HG02981 (cell line): Measurements from ENCODE around the gene TMIGD3.

Source experiments
- ATAC-seq: cut with Tn5 transposase; IDR thresholded peaks from one replicate; pipeline ENCODE4 v1.9.1; 2021; ENCODE audit warnings: mild to moderate bottlenecking, moderate library complexity; ENCODE audit not compliant: unreplicated experiment

TMIGD3 gene

GRCh38 chr1:111509997-111510375 is 6.6 kb upstream of the TMIGD3 start:
- no peak for ATAC-seq

DNA sequence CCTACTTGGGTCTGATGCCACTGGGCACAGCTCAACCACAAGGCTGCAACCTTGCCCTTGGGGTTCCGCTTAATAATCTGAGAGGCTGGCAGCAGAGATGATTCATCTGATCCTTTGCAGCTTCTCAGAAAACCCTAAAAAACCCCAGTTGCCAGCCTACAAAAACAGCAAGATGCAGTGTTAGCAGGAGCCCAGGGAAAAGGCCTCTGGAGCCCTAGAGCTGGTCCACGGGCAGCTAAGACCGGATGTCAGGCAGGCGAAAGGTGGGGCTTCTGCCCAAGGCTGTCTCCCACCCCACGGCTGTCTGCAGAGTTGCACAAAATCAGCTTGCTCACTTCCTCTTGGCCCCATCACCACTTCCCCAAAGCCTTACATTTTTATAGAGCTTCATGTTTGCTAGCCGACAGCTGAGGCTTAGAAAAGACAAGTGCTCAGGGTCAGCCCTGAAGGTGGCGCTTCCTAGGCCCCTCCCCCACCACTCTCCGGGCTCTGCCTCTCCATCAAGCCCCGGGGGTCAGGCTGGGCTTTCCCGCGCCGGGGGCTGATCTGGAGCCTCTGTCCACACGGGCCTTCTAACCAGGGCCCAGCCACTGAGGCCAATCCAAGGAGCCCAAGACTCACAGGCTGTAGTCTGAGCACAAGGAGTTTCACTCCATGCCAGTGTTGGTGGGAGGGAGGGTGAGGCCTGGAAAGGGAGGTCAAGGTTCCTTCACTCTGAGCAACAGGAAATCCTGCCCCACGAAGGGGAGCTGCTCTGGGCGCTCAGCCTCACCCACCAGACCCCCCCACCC is 4.2 kb upstream of the TMIGD3 start:
- peak; percentile 49 for ATAC-seq

GRCh38 chr1:111506561-111506960 is 3.1 kb upstream of the TMIGD3 start:
- ATAC-seq = no peak

DNA sequence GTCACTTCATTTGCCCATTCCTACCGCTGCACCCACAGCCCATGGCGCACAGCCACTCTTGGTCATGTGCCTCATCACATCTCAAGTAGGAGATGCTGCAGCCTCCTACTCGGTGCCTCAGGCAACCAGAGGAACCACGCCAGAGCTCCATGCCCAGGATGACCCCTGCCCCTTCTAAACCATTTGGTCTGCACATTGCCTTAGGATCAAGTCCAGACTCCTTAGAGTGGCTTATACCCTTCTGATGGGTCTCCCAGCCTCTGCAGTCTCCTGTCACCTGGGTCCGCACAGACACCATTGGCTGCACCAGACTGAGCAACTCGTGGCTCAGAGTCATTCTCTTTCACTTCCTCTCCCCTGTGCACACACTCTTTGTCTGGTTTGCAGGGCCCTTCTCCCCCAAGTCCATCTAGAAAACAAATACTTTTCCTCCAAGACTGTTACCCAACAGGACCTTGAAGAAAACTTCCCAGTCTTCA is 2.2 kb upstream of the TMIGD3 start:
- ATAC-seq = peak; percentile 46

- no peak for ATAC-seq
These were observed 664 bp upstream of the TMIGD3 start for GRCh38 chr1:111504097-111504496.

DNA sequence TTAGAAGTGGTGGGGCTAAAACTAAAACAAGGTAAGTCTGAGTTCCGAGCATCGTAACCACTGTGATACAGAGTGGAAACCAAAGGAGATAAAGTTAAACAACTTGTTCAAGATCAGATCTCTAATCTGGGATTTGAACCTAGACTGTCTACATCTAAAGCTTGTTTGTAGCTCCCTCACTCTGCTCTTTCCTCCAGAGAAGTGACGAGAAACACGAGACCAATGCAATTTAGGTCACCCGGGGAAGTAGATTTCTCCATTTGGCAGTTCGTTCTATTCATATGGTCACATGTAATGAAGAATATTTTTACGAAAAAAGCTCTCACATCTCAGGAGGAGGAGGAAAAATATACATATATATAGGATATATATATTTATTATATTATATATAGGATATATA is 1.8 kb downstream of the TMIGD3 start:
- ATAC-seq = no peak

- ATAC-seq = no peak
These were observed 4.2 kb downstream of the TMIGD3 start for GRCh38 chr1:111499026-111499785.

DNA sequence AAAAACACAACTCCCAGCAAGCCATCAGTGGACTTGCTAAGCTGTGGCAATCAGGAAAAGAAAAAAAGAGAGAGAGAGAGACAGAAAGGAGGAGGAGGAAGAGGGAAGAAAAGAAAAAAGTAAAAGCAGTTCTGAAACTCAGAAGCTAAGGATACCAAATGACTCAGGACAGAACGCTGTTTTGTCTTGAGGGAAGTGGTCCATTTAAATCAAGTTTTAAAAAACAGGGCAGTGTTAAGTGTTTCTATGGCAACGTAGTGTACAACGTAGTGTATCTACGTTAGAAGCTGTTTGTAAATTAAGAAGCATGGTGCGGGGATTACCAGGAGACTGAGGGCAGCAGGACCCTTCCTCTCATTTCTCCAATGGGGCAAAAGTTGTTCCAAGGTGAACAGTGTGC is 5.8 kb downstream of the TMIGD3 start:
- no peak for ATAC-seq

DNA sequence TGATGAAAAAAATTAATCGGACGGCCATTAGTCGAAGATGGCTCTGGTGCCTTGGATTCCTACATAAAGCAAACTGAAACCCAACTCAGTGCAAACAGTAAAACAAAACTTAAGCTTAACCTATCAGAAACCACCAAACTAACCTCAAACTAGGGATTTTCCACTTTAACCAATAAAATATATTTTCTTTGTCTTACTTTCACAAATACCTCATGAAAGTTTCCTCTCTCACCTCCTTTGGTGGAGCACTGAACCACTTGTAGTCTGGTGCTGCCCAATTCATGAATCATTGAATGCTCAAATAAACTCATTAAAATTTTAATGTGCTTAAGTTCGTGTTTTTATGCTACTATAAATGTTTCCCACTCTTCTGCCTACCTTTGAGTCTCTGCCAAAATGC is 7.0 kb downstream of the TMIGD3 start:
- ATAC-seq = no peak

- ATAC-seq = no peak
These were observed 12.4 kb downstream of the TMIGD3 start for GRCh38 chr1:111491070-111491469.

GRCh38 chr1:111490220-111490619 is 13.2 kb downstream of the TMIGD3 start:
- no peak for ATAC-seq

GRCh38 chr1:111489604-111490003 is 13.8 kb downstream of the TMIGD3 start:
- ATAC-seq = no peak

DNA sequence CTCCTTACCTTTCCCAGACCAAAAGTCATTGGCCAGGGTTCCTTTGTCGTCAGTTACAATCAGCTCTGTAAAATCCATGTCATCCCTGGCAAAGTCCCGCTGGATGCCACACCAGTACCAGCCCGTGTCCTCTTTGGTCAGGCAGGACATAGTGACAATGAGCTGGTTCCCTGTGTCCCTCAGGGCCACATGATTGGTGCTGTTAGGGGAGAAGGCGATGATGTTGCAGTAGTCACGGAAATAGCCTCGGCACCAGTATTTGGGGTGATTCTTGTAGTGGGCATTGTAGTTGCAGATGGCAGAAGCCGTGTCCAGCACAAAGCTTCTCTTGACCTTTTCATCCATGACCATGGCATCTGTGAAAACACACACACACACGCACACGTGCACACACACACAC is 14.8 kb downstream of the TMIGD3 start:
- ATAC-seq = no peak

DNA sequence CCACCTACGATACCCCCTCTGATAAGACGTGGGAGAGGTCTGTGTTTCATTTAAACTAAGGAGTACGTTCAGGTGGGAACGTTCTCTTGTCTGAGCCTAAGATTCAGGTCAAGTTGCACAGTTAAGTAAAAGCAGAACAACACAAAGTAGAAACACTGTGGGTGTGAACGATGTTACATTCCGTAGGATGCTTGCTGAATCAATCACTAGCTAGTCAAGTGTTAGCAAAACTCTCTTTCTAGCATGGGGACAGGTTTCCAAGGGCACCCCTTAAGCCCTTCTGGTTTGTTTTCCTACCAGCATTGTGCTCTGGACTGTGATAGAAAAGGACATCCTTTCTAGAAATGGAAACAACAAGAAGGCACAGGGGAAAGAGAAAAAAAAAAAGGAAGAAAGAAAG is 16.3 kb downstream of the TMIGD3 start:
- ATAC-seq = no peak

- ATAC-seq = no peak
These were observed 17.0 kb downstream of the TMIGD3 start for GRCh38 chr1:111486431-111486830.

DNA sequence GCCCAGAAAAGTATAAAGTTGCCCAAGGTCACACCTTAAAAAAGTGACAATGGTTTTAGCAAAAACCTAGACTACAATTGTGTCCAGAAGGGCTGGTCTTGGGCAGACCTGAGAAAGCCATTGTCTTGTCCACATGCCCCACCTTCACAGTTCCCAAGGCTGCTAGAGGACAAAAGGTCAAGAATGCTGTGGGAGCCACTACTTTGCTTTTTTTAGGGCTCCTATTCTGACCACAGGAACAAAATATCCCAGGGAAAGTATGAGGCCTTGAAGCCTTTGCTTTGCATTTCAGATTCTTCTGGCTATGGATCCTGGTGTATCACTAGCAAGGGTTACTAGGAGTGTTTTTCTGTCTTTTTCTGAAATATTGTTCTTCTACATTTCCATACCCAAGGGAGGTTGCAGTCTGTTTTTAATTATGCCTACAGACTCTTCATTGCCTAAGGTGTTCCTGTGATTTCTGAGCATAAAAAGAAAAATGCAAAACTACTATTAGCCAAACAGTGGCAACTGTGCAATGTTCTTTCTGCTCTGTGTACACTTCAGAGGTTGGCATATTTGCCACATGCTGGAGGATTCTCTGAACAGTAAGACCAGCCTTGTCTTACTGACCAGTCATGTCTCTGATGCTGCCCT is 18.9 kb downstream of the TMIGD3 start:
- ATAC-seq = no peak

DNA sequence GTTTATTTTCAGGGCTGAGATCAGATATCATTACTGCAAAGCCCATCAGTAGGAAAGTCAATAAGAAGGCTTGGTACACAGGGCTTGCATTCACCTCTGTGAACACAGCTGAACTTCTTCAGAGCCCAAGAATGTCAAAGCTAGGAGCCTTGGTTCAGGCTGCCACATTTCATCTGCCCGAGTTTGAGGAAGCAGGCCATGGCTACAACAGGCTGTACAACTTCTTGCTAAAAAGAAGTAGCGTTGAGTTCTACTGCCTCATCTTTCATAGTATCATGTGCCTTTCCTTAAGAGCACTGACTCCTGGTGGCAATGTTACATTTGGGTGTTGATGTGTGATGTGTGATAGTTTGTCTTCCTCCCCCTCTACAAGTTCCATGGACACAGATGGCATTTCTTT is 19.6 kb downstream of the TMIGD3 start:
- no peak for ATAC-seq

GRCh38 chr1:111483166-111483565 is 20.3 kb downstream of the TMIGD3 start:
- ATAC-seq = no peak

DNA sequence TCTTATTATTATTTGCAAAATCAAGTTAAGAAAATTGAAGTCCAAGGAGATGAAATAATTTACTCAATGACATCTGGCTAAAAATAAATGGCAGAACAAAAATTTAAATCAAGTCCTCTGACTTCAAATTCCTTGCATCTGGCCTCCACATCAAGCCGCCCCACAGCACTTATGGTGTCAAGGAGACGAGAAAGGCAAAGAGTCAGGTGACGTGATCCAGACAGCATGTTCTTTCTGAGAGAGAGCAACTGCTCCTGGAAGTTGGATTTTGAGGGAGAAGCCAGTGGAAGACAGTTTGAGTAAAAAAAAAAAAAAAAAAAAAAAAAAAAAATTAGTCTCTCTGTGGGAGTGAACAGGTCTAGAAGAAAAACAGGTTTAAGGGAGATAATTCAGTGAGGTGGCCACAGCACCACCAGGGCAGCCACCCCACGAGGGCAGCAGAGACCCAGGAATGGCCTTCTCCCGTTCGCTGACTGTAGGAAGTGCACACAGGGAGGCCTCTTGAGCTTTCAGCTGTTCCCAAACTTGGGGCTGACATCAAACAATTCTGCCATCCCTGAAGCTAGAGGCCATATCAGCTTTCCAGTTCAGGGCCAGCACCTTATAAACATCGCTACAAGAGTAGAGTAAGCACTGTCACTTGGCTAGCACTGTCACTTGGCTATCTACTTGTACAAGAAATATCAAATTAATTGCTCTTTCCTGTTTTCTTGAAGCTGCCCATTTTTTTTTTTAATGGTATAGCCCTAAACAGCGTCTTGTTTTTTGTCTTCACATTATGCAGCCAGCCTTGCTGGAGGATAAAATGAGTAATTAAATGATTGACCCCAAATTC is 21.8 kb downstream of the TMIGD3 start:
- no peak for ATAC-seq

GRCh38 chr1:111480674-111481073 is 22.8 kb downstream of the TMIGD3 start:
- no peak for ATAC-seq

DNA sequence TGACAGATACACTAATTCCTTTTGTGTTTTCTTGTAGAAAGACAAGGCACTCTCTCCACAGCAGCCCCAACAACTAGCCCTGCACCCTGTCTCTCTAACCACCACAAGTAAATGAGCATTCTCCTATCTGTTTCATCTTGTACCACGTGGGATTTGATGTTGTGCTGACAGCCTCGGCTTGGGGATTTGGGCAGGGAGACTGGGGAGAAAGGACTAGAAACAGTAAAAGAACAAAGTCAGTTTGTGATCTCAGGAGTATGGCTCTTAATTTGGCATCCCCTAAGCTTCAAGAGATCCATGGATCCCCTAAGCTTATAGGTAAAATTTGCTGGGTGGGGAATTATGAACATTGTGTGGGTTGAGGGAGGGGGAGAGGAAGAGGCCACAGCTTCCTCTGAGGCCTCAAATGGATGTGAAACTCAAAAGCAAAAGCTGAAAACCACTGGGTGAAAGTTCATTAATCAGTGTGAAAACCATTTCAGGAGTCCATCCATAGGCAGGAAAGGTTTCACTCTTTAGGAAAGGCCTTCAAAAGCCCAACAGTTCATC is 26.6 kb downstream of the TMIGD3 start:
- ATAC-seq = peak; percentile 47
